OCI-LY3 (cell line): ENCODE data around the gene SUSD4.

Experiments used
- CTCF ChIP-seq: fragments of 200-600, 300-600 bp; sonication (generic); IDR thresholded peaks from 2 replicates; pipeline ENCODE4 v1.5.1; 2014; ENCODE audit warnings: antibody characterized with exemption, low read length, low read depth
- EZH2phosphoT487 ChIP-seq: fragments of 200-600 bp; shearing (Covaris generic); IDR thresholded peaks from 2 replicates; pipeline ENCODE4 v1.6.1; 2018; ENCODE audit warnings: antibody characterized with exemption, mixed run types, low read depth

GRCh38 chr1:223348439-223348838 lies 15.5 kb downstream of the SUSD4 start:
- TF ChIP-seq CTCF (no peak), EZH2phosphoT487 (no peak)
